Upper lobe of left lung (tissue), 6 donors: ENCODE results near the gene ACMSD. TPM values are rescaled to one million over a fixed set of nuclear protein-coding genes. Genes with fewer than 3 reads are reported as not detected.
"Not testable (repeated sequence)": the region's sequence is repeated elsewhere in the genome, so short reads cannot be mapped to it uniquely, and the experiment has no call there.

ENCODE experiments used
- ATAC-seq, 2 donors: fragments of 200-7000 bp; cut with Tn5 transposase; one replicate each; pipeline ENCODE4 v1.9.1; 2022; ENCODE audit warnings: mild to moderate bottlenecking in 2 of 2, moderate library complexity in 2 of 2; ENCODE audit not compliant: low FRiP score in 2 of 2
- DNase-seq, 2 donors: peaks; one replicate each; pipeline ENCODE4 v3.0.0-alpha.2; 2019 to 2020
- H3K27ac ChIP-seq, 4 donors: fragments of 200-600 bp; sonication (generic); one replicate each; pipeline ENCODE4 v1.5.1; 2016 to 2019
- H3K27me3 ChIP-seq, 4 donors: fragments of 200-600 bp; sonication (generic); one replicate each; pipeline ENCODE4 v1.5.1; 2017 to 2019
- H3K36me3 ChIP-seq, 4 donors: fragments of 200-600 bp; sonication (generic); one replicate each; pipeline ENCODE4 v1.5.1; 2016 to 2019
- H3K4me1 ChIP-seq, 4 donors: fragments of 200-600 bp; sonication (generic); one replicate each; pipeline ENCODE4 v1.5.1; 2018 to 2019
- H3K4me3 ChIP-seq, 4 donors: fragments of 200-600 bp; sonication (generic); one replicate each; pipeline ENCODE4 v1.5.1; 2017 to 2019; ENCODE audit warnings: mild to moderate bottlenecking in 2 of 4, moderate library complexity in 1 of 4
- H3K9me3 ChIP-seq, 4 donors: fragments of 200-600 bp; sonication (generic); one replicate each; pipeline ENCODE4 v1.5.1; 2018 to 2019
- EP300 ChIP-seq, 4 donors: sonication (generic); formaldehyde crosslinking; IDR thresholded peaks; one replicate each; pipeline ENCODE4 v1.5.1; 2017; ENCODE audit warnings: antibody characterized with exemption in 4 of 4, control low read depth in 2 of 4
- POLR2A ChIP-seq, 4 donors: fragments of 450-650 bp; IDR thresholded peaks; one replicate each; pipeline ENCODE4 v1.5.1; 2016 to 2017; ENCODE audit warnings: antibody characterized with exemption in 4 of 4, mild to moderate bottlenecking in 2 of 4
- POLR2AphosphoS5 ChIP-seq, 2 donors: sonication (generic); formaldehyde crosslinking; IDR thresholded peaks; one replicate each; pipeline ENCODE4 v1.5.1; 2017; ENCODE audit warnings: antibody characterized with exemption in 2 of 2
- WGBS, 2 donors: methylation state at CpG; one replicate each; pipeline ENCODE4 v1.1.5; 2017 to 2018; 5-methylcytosine and 5-hydroxymethylcytosine counted together
- total RNA-seq, 6 donors: library from RNA; depleted of rRNA in 4 of 6; stranded (reverse); fragments of >200 nt in 4 of 6; gene quantifications; one replicate each; pipeline versions ENCODE4 v1.1.0 to v1.2.1, GENCODE V29; 2016 to 2021
- TF ChIP-seq, protein P1 (sequence below), 6 experiments: fragments of 450-650 bp in 4 of 6; fragments of 200-600 bp in 2 of 6; sonication (generic) in 2 of 6; IDR thresholded peaks; one replicate each; pipeline ENCODE4 v1.5.1; 2016 to 2019; ENCODE audit warnings: antibody characterized with exemption in 6 of 6
- donor health status: DM: no; HTN: no; CAD: no; lungs with moderate emphysema.
- donor health status: DM: no; HTN: yes; CAD: no; lungs with severe emphysema.

The ACMSD gene
- total RNA-seq, 6 donors from 2014 or later, result 0.20 TPM; not detected in 5

DNA sequence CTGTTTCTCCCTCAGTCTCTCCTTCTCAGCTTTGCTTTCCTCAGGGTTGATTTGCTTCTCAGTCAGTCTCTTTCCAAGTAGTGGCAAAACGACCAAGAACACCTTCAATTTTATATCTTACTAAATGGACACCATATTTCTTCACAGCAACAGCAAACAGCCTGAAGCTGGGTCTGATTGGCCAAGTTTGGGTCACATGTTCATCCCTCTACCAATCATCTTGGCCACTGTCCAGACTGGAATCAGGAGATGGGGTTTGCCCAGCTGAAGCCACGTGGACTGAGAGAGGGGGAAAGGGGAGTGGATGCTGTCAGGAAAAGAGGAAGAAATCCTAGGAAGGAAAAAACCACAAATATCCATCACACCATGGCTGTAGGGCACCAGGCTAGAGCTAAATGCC, 42.0 kb upstream of the ACMSD start:
- TF ChIP-seq POLR2A (IDR thresholded peaks at IDR 0.05), result no peak
- TF ChIP-seq, protein P1, sequence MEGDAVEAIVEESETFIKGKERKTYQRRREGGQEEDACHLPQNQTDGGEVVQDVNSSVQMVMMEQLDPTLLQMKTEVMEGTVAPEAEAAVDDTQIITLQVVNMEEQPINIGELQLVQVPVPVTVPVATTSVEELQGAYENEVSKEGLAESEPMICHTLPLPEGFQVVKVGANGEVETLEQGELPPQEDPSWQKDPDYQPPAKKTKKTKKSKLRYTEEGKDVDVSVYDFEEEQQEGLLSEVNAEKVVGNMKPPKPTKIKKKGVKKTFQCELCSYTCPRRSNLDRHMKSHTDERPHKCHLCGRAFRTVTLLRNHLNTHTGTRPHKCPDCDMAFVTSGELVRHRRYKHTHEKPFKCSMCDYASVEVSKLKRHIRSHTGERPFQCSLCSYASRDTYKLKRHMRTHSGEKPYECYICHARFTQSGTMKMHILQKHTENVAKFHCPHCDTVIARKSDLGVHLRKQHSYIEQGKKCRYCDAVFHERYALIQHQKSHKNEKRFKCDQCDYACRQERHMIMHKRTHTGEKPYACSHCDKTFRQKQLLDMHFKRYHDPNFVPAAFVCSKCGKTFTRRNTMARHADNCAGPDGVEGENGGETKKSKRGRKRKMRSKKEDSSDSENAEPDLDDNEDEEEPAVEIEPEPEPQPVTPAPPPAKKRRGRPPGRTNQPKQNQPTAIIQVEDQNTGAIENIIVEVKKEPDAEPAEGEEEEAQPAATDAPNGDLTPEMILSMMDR (IDR thresholded peaks at IDR 0.05), result no peak
- TF ChIP-seq EP300 (IDR thresholded peaks at IDR 0.05), result no peak
- TF ChIP-seq POLR2AphosphoS5 (IDR thresholded peaks at IDR 0.05), result no peak
- Histone ChIP-seq H3K4me3 (no peak overlapping the region), H3K36me3 (no peaks in the 10 kb centered on the region), H3K27ac (no peak overlapping the region), H3K9me3 (no peaks in the 10 kb centered on the region), H3K4me1 (no peaks in the 10 kb centered on the region), H3K27me3 (no peaks in the 10 kb centered on the region)
- DNase-seq (no peak), ATAC-seq (no peak)
- 51 to 59% methylated on average over 2 of the region's 2 CpGs for WGBS, 2 donors

DNA sequence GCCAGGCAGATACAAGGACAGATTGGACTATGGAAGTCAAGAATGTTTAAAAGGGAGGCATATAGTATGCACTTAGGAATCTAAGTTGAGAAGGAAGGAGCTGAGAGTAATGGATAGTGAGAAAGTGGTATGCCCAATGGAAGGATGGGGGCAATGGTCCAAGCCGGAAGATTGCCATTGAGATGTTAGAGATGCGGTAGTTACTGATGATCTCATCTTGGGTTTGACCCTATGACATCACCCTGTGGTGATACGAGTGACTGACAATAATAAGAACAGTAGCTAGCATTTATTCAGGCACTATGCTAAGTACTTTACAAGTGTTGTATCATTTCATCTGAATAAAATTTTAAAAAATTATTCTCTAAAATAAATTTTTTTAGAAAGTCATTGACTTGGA, 38.5 kb upstream of the ACMSD start:
- no peaks in the 10 kb centered on the region for H3K4me1 ChIP-seq
- ATAC-seq, result no peak
- H3K36me3 ChIP-seq, result no peaks in the 10 kb centered on the region
- peaks cover 0 to 14% (median 2%) of the 10 kb centered on the region in 4 donors for H3K9me3 ChIP-seq
- H3K27me3 ChIP-seq, result no peaks in the 10 kb centered on the region
- H3K27ac ChIP-seq, result no peak overlapping the region
- WGBS, 2 donors, result 89 to 94% methylated on average over 3 of the region's 3 CpGs
- no peak for DNase-seq
- TF ChIP-seq EP300 (IDR thresholded peaks at IDR 0.05) (no peak), POLR2AphosphoS5 (IDR thresholded peaks at IDR 0.05) (no peak)
- H3K4me3 ChIP-seq, result no peak overlapping the region

DNA sequence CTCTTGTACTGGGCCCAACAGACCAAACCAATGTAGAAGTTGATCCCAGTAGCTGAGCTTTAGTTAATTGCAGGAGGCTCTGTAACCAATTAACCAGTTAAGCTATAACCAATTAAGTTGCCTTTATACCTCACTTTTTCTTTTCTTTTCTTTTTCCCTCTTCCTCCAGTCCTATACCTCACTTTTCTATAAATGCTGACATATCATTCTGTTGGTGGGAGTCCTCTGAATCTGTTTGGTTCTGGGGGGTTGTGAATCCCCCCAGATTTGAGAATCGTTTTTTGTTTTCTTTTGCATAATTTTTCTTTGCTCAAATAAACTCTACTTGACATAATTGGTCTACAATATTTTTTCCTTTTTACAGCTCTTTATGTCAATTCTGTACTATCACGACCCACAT, 38.1 kb upstream of the ACMSD start:
- H3K4me3 ChIP-seq, result no peak overlapping the region
- no peak overlapping the region for H3K27ac ChIP-seq
- H3K36me3 ChIP-seq, result no peaks in the 10 kb centered on the region
- H3K9me3 ChIP-seq, result peaks cover 0 to 14% (median 2%) of the 10 kb centered on the region in 4 donors
- DNase-seq, result no peak
- 81 to 86% methylated on average over 2 of the region's 2 CpGs for WGBS, 2 donors
- no peaks in the 10 kb centered on the region for H3K4me1 ChIP-seq
- no peaks in the 10 kb centered on the region for H3K27me3 ChIP-seq
- ATAC-seq, result no peak
- TF ChIP-seq POLR2A (IDR thresholded peaks at IDR 0.05) (no peak), POLR2AphosphoS5 (IDR thresholded peaks at IDR 0.05) (no peak), EP300 (IDR thresholded peaks at IDR 0.05) (no peak)
- TF ChIP-seq, protein P1 (IDR thresholded peaks at IDR 0.05), result no peak

DNA sequence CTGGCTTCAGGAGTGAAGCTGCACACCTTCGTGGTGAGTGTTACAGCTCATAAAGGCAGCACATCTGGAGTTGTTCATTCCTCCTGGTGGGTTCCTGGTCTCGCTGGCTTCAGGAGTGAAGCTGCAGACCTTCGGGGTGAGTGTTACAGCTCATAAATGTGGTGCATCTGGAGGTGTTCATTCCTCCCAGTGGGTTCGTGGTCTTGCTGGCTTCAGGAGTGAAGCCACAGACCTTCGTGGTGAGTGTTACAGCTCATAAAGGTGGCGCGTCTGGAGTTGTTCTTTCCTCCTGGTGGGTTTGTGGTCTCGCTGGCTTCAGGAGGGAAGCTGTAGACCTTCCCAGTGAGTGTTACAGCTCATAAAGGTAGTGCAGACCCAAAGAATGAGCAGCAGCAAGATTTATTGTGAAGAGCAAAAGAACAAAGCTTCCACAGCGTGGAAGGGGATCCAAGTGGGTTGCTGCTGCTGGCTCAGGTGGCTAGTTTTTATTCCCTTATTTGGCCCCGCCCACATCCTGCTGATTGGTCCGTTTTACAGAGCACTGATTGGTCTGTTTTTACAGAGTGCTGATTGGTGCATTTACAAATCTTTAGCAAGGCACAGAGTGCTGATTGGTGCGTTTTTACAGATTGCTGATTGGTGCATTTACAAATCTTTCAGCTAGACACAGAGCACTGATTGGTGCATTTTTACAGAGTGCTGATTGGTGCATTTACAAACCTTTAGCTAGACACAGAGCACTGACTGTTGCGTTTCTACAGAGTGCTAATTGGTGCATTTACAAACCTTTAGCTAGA, 34.6 kb upstream of the ACMSD start:
- 71 to 72% methylated on average over 13 of the region's 13 CpGs for WGBS, 2 donors
- not testable (repeated sequence) for ATAC-seq, H3K27me3 ChIP-seq, H3K4me1 ChIP-seq, DNase-seq, H3K27ac ChIP-seq, H3K36me3 ChIP-seq, H3K4me3 ChIP-seq
- peaks cover 0 to 14% (median 2%) of the 10 kb centered on the region in 4 donors for H3K9me3 ChIP-seq

DNA sequence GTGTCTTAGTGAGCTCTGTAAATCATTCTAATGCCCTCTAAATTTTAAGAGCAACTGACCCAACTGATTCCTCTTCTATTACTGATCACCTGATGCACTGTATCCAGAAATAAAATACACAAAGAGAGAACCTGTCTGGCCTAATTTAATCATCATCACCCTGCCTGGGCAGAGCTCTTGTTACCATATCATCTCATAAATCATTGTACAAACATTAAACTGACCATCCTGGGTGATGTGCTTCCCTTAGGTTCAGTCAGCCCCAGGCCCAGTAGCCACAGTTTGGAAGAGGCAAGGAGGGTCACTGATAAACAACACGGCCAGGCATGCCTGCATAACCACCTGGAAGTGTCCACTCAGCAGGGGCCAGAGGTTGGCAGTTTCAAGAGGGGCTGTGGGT, 22.7 kb upstream of the ACMSD start:
- 57 to 69% methylated on average over 1 of the region's 1 CpG for WGBS, 2 donors
- H3K27me3 ChIP-seq, result no peaks in the 10 kb centered on the region
- peaks cover 0 to 4% (median 0%) of the 10 kb centered on the region in 4 donors for H3K4me1 ChIP-seq
- H3K9me3 ChIP-seq, result peaks cover 0 to 18% (median 9%) of the 10 kb centered on the region in 4 donors
- TF ChIP-seq POLR2AphosphoS5 (IDR thresholded peaks at IDR 0.05) (no peak), POLR2A (IDR thresholded peaks at IDR 0.05) (no peak), EP300 (IDR thresholded peaks at IDR 0.05) (no peak)
- TF ChIP-seq, protein P1 (IDR thresholded peaks at IDR 0.05), result no peak
- no peaks in the 10 kb centered on the region for H3K36me3 ChIP-seq
- DNase-seq (no peak), ATAC-seq (peak in 1 of 2 donors; percentile 20)
- no peak overlapping the region for H3K4me3 ChIP-seq
- H3K27ac ChIP-seq, result no peak overlapping the region

DNA sequence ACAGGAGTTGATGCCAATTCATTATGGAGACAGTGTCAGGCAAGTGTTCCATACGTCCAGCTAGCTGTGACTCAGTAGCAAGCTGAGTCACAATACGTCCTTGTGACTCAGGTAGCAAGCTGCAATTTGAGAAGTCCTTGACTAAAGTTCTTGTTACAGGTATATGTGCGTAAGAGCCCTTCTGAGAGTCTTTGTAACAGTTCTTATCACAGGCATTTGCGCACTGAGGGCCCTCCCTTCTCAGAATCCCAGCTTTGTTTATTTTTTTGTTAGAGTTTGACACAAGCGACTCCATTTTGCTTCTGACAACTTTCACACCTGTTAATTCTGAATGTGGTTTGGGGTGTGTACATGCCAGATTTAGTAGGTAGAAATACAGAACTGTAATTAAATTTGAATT, 20.1 kb upstream of the ACMSD start:
- Histone ChIP-seq H3K4me3 (no peak overlapping the region), H3K27ac (peak overlapping the region in 2 of 4 donors; percentile 5 to 62), H3K36me3 (no peaks in the 10 kb centered on the region), H3K27me3 (no peaks in the 10 kb centered on the region), H3K4me1 (peaks cover 0 to 4% (median 0%) of the 10 kb centered on the region in 4 donors), H3K9me3 (no peaks in the 10 kb centered on the region)
- TF ChIP-seq POLR2A (IDR thresholded peaks at IDR 0.05) (no peak), EP300 (IDR thresholded peaks at IDR 0.05) (peak in 2 of 4 donors; percentile 14 to 97), POLR2AphosphoS5 (IDR thresholded peaks at IDR 0.05) (peak; percentile 34 to 46)
- 60 to 65% methylated on average over 5 of the region's 5 CpGs for WGBS, 2 donors
- peak; percentile 52 to 78 for ATAC-seq
- peak in 1 of 2 donors; percentile 70 for DNase-seq
